Measurements from ENCODE around the gene PLCB1.
"Not testable (repeated sequence)": the region's sequence is repeated elsewhere in the genome, so short reads cannot be mapped to it uniquely, and the experiment has no call there.

Gene PLCB1

GRCh38 chr20:8786383-8786782, 654.3 kb downstream of the PLCB1 start:
- no peak for DNase-seq (ENCODE audit: low read depth)

DNA sequence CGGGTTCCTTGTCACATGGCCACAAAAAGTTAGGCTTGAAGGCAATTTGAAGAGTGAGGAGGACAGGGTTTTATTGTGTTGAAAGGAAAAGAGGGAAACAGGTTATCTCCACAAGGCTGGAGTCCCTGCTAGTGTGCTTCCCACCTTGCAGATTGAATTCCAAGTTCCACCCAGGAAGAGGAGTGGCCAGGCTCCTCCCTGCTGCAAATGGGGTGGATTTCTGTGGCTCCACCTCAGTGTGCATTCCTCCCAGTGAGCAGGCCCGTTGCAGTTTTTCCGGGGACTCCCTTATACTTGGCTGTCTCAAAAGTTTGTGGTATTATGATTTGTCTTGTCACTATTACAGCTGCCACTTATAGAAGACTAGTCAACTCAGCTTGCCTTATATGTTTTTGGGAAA, 655.0 kb downstream of the PLCB1 start:
- no peak for DNase-seq (ENCODE audit: low read depth)

DNA sequence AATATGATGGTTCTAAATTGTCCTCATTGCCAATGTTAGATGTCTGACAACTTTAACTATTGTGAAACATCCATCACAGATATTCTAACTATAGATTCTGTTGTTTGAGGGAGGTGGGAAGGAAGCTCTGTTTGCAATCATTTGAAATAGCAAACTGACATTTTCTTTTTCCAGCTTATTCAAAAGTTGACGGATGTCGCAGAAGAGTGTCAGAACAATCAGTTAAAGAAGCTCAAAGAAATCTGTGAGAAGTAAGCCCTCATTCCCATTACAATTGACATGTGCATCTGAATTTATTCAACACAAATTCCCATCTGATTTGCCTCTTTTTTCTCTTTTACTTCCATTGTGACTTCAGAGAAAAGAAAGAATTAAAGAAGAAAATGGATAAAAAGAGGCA, 656.2 kb downstream of the PLCB1 start:
- no peak for DNase-seq (ENCODE audit: low read depth)

DNA sequence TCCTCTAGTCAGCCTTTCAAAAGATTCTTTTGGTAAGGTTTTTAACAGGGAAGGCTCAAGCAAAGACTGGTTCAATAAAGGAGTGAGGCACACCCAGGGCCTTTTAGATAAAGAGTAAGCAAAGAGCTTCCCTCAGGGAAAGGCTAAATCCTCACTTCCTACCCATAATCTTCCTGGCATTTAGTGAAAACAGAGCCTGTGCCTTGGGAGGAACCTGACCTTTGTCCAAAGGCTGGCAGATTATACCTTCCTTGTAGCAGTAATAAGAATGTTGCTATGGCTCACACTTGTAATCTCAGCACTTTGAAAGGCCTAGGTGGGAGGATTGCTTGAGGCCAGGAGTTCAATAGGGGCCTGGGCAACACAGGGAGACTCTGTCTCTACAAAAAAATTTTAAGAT, 656.8 kb downstream of the PLCB1 start:
- no peak for DNase-seq (ENCODE audit: low read depth)

GRCh38 chr20:8790442-8791074, 658.5 kb downstream of the PLCB1 start:
- DNase-seq (ENCODE audit: low read depth): peak; percentile 36

DNA sequence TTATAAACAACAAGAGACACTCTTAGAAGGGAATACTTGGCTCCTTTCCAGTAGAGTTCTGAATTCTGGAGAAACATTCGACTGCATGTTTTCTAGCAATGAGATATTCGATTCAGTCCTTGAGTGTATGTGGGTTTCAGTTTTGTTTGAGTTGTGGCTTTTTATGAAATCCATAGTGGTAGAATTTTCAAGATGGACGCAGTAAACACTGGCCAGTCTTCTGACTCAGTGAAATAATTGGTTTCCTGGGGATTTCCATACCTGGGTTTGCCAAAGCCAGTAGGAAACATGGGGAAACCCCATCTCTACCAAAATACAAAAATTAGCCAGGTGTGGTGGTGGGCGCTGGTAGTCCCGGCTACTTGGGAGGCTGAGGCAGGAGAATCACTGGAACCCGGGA, 663.3 kb downstream of the PLCB1 start:
- DNase-seq (ENCODE audit: low read depth): no peak

DNA sequence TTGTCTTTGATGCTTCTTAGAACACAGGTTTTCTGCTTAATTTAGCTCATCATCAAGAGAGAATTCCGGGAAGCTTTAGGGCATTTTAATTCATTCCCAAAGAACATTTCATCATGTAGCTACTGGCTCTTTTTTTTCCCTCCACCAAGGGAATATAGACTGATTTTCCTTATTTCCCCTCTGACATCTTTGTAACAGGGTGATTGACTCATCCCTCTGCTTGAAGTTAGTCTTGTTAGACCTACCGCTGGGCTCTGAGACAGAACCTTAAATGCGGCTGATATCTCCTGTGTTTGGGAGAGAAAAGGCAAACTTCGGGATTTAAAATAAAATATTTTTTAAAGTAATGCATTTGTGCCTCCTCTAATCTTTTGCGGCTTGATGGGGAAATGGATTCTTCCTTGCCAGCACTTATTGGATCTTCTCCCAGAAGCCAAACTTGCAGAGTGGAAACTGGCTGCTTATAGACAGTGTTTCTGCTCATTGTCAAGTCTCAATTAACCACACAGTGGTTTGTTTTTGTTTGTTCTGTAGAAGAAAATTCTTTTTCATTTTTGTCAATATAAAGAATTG, 664.1 kb downstream of the PLCB1 start:
- DNase-seq (ENCODE audit: low read depth): peak; percentile 53

DNA sequence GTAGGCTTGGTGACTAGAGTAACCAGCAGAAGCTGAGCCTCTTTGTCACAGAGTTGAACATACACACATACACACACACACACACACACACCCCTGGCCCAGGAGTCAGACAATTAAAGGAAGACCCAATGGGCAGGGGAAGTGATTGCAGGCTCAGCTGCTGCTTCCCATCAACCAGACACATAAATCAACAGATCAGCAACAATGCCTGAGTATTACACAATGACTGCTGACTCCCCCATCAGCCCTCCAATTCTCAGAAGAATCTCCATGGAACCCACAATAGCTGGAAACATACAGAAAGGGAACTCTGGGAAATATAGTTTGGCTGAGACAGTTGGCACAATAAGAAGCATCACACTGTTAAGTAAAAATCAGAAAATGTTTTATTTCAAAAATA, 666.4 kb downstream of the PLCB1 start:
- peak; percentile 64 for DNase-seq (ENCODE audit: low read depth)

DNA sequence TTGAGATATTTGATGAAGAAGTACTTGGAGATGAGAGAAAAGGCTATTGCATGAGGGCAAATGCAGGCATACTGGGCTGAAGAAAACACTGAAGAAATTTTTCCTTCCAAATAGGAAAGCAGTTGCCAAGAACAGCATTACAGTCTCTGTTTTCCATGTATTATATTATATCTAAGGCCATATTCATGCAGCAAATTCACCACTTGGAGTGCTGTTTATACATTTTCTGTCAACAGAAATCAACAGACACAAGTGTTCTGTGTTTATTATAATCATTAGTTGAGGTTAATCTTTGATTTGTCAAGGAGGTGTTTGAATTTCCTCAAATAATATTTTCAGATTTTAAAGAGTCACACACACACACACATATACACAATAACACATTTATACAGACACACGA, 668.0 kb downstream of the PLCB1 start:
- DNase-seq (ENCODE audit: low read depth): no peak

DNA sequence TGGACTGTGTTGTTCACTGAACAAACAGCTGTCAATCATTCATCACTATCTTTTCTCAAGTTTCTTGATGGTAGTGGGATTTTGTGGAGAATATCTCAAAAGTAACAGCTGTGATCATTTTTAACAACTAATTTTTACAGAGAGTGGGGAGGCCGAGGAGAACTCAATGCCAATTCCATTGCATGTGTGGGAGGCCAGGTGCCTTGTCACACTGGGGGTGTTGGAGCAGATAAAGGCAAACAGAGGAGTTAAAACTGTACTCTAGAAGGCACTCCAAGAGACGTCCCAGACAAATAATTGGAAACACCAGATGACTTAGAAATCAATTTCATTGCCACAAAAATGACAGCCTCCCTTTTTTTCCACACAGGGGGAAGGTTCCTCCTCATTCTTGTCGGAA, 669.6 kb downstream of the PLCB1 start:
- no peak for DNase-seq (ENCODE audit: low read depth)

- no peak for DNase-seq (ENCODE audit: low read depth)
Observed at GRCh38 chr20:8803065-8803464, 671.0 kb downstream of the PLCB1 start.

DNA sequence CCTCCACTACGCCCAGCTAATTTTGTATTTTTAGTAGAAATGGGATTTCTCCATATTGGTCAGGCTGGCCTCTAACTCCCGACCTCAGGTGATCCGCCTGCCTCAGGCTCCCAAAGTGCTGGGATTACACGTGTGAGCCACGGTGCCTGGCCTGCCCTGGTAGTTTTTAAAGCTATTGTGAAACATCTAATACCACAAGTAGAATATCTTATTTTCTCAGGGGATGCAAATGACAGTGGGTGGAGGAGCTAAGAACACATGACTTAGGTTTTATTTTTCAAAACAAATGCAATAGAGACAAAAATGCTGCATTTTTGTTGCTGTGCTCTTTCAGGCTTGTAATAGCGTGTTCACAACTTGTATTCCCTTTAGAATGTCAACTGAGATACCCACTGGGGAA, 671.9 kb downstream of the PLCB1 start:
- no peak for DNase-seq (ENCODE audit: low read depth)

DNA sequence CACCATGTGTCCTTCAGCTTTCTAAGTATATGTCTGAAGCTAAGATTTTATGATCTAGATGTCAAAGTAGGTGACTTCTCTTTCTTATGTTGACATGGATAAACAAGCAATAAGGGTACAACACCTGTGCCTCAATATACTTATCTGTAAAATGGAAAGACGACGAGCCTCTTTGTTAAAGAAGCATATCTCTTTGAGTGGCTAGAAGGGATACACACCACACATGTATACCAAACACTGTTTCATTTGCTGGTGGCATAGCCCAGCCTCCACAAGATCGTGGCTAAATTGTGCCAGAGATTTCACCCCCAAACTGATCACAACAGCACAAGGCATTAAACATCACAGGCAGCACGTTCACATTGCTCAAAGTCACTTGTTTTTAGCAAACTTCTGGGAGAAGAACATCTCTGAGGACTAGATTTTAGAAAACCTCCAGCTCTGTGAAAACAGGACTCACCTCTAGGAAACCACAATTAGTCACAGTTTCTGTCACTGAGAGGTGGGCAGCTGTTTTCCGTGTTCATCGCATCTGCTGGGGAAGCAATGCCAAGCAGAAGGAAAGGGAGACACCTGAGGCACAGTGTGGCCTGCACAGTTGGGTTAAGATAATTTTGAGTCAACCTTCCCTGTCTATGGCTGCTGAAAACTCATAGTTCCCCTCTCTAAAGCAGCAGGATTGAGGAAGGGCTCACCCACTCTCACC, 673.8 kb downstream of the PLCB1 start:
- DNase-seq (ENCODE audit: low read depth): no peak

DNA sequence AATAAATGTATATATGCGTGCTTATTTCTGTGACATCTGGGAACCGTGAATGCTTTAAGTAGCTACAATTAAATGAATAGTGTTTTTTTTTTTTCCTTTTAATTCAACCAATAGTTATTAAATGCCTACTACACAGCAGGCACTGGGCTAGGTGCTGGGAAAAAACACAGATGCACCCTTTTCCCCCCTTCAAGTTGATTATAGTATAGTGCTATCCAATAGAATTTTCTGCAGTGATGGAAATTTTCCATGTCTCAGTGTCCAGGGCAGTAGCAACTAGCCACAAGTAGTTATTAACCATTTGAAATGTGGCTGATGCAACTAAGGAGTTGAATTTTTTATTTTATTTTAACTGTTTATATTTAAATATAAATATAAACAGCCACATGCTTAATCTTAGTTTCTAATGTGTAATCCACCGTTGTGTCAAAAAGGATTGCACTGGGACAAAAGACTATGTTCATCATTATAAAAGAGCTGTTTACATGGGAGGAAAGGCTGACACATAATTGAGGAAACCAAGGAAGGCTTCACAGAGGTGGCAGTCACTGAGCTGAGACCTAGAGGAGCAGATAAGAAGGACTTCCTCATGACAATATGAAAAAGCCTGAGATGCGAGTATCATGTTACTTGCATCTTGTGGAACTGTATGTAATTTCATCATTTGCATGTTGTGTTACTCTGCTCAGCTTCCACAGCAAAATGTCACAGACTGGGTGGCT, 675.6 kb downstream of the PLCB1 start:
- DNase-seq (ENCODE audit: low read depth): no peak

DNA sequence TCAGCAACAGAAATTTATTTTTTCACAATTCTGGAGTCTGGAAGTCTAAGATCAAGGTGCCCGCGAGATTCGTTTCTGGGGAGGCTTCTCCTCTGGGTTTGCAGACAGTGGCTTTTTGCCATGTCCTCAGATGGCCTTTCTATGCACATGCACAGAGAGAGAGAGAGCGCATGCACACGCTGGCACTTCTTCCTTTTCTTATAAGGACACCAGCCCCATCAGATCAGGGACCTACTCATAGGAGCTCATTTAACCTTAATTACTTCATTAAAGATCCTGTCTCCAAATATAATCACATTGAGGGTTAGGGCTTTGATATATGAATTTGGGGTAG, 676.1 kb downstream of the PLCB1 start:
- no peak for DNase-seq (ENCODE audit: low read depth)

- DNase-seq (ENCODE audit: low read depth): no peak
Observed at GRCh38 chr20:8809107-8809953, 677.3 kb downstream of the PLCB1 start.

DNA sequence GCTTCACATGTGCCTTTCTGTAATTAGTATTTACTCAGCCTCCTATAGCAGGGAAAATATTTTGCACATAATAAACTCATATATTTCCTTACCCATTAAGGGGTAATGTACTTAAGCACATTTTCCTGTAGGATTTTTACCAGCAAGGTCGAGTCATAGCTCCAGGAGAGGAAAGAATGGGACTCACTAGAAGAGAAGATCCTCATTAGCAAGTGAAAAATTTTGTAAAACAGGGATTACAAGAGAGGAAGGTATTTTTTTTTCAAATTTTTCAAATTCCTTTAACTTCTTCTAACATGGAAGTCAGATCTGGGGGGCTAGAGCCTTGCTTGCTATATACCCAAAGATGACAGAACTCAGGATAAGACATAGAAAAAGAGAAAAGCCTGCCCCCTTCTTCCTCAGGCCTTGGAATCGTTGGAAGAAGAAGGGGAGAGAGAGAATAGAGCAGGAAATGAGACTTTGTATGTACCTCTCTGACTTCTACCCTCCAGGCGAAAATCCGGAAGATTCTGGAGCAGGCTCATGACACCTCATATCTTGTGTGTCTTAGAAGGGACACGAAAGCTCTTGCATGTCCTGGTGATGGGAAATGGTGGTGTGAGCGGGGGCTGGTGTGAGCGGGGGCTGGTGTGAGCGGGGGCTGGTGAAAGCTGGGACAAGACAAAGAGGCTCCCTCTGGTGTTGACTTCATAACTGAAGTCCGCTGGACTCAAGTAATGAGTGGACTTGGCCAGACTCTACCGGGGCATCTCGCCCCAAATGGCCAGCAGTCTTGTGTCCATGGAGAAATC, 679.9 kb downstream of the PLCB1 start:
- no peak for DNase-seq (ENCODE audit: low read depth)

DNA sequence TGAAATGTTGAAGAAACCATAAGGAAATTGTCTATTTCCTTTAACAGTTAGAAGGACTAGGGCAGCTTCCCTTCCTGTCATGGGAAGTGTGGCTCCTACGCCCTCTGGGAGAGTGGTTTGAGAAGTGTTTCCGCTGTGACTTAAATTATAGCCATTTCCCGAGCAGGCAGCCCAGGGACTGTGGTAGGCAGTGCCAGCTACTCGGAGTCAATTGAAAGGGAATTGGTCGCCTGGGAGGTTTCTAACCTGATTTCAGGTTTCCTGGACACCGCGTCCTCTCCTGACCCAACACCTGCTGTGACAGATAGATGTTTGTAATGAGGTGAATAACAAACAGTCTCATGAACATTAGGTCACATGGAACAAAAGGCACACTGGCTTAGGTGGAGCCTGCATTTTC, 680.8 kb downstream of the PLCB1 start:
- no peak for DNase-seq (ENCODE audit: low read depth)

- no peak for DNase-seq (ENCODE audit: low read depth)
Observed at GRCh38 chr20:8815208-8815607, 683.1 kb downstream of the PLCB1 start.

- no peak for DNase-seq (ENCODE audit: low read depth)
Observed at GRCh38 chr20:8829256-8829655, 697.2 kb downstream of the PLCB1 start.

- DNase-seq (ENCODE audit: low read depth): not testable (repeated sequence)
Observed at GRCh38 chr20:8834294-8834693, 702.2 kb downstream of the PLCB1 start.

All from stromal cell of bone marrow (primary cell).